NCI-H69 (cell line): ENCODE measurements around the gene CD99L2.
"Not testable (repeated sequence)": the region's sequence is repeated elsewhere in the genome, so short reads cannot be mapped to it uniquely, and the experiment has no call there.

Source experiments
- DNase-seq: peaks from one replicate; lab custom pipeline; 2025; lab: John Stamatoyannopoulos, UW

The CD99L2 gene

DNA sequence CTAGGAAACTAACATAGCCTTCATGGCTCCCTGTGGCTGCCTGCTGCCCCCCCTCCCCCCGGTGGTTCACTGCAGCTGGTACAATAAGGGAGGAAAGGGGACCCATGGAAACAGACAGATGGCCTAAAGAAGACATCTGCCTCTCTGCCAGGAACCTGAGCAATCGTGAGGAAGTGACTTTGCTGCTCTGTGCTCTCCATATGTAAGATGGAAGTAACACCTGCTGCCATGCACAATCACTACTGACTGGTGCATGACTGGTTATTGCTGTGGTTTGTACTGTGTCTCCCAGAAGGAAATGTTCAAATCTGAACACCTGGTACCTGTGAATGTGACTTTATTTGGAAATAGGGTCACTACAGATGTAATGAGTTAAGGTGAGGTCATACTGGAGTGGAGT lies 43.6 kb downstream of the CD99L2 start:
- DNase-seq = peak; percentile 80

- DNase-seq = no peak
These were observed 48.3 kb downstream of the CD99L2 start for GRCh38 chrX:150849996-150850720.

DNA sequence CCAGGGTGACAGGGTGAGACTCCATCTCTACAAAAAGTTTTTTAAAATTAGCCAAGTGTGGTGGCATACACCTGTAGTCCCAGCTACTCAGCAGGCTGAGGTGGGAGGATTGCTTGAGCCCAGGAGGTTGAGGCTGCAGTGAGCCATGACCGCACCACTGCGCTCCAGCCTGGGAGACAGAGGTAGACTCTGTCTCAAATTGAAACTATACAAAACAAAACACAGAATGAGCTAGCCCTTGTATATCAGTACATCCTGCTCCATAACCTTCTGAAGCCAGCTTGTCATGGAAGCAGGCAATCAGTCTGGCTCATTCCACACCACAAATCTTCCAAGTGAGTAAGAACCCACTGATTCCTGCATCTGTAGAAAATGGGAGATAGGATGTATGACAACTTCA lies 49.0 kb downstream of the CD99L2 start:
- peak; percentile 14 for DNase-seq

DNA sequence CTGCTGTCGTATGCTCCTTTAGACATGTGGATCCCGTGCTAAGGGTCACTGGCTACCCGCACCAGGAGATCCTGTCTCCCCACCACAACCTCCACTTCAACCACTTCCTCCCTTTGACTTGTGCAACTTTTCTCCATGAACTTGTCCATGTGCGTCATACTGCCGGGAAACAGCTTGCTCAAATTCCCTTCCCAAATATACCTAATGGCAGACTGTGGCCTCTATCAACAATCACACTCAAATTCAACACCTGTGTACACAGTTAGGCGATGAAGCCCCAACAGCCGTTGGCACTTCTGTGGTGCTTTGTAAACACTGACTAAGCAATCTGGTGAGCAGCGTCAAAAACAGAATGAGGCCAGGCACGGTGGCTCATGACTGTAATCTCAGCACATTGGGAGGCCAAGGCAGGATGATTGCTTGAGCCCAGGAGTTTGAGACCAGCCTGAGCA lies 49.5 kb downstream of the CD99L2 start:
- DNase-seq = peak; percentile 95

GRCh38 chrX:150847088-150847487 lies 51.4 kb downstream of the CD99L2 start:
- DNase-seq = no peak

- DNase-seq = no peak
These were observed 52.3 kb downstream of the CD99L2 start for GRCh38 chrX:150846130-150846529.

DNA sequence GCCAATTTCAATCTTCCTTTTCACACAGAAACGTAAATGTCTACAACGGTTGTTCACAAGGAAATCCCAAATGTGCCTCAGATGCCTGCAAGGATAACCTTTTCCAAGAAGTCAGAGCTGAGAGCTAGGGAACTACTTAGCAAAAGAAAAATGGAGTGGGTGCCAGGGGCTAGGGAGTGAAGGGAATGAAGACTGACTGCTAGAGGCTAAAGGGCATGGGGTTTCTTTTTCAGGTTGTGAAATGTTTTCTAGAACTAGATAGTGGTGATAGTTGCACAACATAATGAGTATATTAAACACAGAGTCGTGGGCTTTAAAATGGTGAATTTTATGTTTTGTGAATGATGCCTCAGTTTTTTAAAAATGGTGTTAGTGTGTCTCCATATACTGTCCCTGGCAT lies 53.4 kb downstream of the CD99L2 start:
- DNase-seq = no peak

DNA sequence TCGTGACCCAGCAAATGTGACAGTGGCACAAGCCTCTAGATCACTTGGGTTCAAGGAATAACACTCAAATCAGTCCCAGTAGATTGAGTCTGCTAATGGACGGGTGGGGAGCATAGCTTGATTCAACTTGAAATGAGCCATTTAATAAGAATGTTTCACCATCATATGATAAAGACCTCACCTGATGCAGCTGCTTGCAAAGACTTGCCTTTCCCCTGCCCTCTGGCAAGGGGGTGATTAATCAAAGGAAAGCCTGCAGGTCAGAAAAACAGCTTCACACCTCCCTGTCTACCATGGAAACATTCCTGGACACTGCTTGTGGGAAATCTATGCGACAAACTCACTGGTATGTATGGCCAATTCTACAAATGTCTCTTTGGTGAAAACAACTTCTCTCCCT lies 54.5 kb downstream of the CD99L2 start:
- DNase-seq = peak; percentile 76

- peak; percentile 48 for DNase-seq
These were observed 56.2 kb downstream of the CD99L2 start for GRCh38 chrX:150842198-150842685.

DNA sequence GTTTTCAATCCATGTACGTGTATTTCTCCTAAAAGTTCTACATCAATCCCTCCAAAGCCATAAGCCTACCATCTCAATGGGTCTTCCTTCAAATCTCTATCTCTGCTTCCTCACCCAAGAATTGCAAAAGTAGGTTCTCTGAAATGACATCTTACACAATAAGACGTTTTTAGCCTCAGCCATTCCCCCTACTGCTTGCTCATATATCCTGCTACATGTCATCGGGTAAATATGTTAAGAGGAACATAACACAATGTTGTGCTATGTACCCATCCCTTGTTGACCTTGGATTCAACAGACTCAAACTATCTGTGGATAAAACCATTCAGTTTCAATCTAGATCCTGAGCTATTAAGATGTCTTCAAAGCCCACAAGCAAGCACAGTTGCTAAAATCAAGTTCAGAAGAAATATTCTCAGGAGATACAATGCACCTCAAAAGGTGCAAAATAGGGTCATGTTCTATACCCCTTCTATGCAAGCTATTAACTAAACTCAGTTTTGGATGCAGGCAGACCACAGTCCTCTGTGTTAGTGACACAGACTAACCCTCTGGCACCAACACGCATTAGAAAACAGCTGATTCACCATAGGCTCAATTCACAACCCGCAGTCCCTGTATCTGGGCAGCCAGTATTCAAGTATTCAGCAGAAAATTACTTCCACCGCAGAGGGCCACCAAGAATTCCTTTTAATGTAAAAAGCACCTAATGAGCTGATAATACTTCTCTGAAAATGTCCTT lies 56.8 kb downstream of the CD99L2 start:
- DNase-seq = no peak

DNA sequence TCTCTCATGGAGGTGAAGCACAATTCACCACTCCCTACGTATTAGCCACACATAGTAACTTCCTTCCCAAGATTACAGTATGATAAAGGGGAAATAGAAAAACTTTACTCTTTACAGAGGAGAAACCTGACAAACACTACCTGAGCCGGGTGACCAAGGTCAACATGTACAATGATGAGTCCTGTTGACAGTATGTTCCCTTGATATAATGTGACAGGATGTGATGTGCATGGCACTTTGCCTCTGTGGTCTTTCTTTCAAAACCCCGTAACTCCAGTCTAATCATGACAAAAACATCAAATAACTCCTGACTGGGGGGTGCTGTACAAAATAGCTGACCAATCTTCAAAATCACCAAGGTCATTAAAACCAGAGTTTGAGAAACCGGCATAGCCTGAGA lies 60.6 kb downstream of the CD99L2 start:
- no peak for DNase-seq

GRCh38 chrX:150834695-150835094 lies 63.8 kb downstream of the CD99L2 start:
- DNase-seq = no peak

DNA sequence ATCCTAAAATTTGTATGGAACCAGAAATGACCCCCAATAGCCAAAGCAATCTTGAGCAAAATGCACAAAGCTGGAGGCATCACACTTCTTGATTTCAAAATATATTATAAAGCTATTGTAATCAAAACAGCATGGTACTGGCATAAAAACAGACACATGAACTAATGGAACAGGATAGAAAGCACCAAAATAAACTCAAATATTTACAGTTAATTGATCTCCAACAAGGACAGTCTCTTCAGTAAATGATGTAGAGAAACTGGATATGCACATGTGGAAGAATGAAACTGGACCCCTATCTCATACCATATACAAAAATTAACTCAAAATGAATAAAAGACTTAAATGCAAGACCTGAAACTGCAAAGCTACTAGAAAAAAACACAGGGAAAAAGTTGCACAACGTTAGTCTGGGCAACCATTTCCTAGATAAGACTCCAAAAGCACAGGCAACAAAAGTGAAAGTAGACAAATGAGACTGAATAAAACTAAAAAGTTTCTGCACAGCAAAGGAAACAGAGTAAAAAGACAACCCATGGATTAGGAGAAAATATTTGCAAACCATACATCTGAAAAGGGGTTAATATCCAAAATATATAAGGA lies 64.9 kb downstream of the CD99L2 start:
- DNase-seq = no peak

DNA sequence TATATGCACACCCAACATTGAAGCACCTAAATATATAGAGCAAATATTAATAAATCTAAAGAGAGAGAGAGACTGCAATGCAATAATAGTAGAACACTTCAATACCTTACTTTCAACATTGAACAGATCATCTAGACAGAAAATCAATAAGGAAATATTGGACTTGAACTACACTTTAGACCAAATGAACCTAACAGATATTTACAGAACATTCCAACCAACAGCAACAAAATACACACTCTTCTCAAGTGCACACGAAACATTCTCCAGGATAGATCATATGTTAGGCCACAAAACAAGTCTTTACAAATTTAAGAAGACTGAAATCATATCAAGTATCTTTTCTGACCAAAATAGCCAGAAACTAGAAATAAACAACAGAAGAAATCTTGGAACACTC lies 66.6 kb downstream of the CD99L2 start:
- no peak for DNase-seq

- no peak for DNase-seq
These were observed 69.7 kb downstream of the CD99L2 start for GRCh38 chrX:150828785-150829184.

DNA sequence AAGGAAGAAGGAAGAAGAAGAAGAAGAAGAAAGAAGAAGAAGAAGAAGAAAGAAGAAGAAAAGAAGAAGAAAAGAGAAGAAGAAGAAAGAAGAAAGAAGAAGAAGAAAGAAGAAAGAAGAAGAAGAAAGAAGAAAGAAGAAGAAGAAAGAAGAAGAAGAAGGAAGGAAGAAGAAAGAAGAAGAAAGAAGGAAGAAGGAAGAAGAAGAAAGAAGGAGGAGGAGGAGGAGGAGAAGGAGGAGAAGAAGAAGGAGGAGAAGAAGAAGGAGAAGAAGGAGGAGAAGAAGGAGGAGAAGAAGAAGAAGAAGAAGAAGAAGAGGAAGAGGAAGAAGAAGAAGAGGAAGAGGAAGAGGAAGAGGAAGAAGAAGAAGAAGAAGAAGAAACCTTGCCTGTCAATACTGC lies 74.1 kb downstream of the CD99L2 start:
- not testable (repeated sequence) for DNase-seq

GRCh38 chrX:150823826-150824225 lies 74.6 kb downstream of the CD99L2 start:
- DNase-seq = not testable (repeated sequence)

- DNase-seq = no peak
These were observed 76.5 kb downstream of the CD99L2 start for GRCh38 chrX:150821971-150822370.

GRCh38 chrX:150813922-150814321 lies 84.5 kb downstream of the CD99L2 start:
- no peak for DNase-seq

- no peak for DNase-seq
These were observed 91.6 kb downstream of the CD99L2 start for GRCh38 chrX:150806827-150807226.

- no peak for DNase-seq
These were observed 92.7 kb downstream of the CD99L2 start for GRCh38 chrX:150805736-150806135.

- DNase-seq = no peak
These were observed 105.4 kb downstream of the CD99L2 start for GRCh38 chrX:150792949-150793527.

DNA sequence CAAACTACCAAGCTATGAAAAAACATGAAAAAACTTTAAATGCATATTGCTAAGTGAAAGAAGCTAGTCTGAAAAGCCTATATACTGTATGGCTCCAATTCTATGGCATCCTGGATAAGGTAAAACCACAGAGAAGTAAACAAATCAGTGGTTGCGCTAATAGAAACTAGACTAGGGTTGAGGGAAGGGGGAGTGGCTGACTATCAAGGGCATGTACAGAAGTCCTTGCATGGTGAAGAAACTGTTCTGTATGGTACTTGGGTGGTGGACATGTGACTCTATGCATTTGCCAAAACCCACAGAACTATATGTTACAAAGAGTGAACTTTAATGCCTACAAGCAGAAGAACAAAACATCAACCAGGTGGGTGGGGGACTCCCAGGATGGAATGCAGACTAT lies 108.4 kb downstream of the CD99L2 start:
- DNase-seq = no peak
